ENCODE measurements around the gene SGSM1. TPM values are rescaled to one million over a fixed set of nuclear protein-coding genes. Genes with fewer than 3 reads are reported as not detected.

The SGSM1 gene
- total RNA-seq, 1 donor from 2014 or later, result not detected

DNA sequence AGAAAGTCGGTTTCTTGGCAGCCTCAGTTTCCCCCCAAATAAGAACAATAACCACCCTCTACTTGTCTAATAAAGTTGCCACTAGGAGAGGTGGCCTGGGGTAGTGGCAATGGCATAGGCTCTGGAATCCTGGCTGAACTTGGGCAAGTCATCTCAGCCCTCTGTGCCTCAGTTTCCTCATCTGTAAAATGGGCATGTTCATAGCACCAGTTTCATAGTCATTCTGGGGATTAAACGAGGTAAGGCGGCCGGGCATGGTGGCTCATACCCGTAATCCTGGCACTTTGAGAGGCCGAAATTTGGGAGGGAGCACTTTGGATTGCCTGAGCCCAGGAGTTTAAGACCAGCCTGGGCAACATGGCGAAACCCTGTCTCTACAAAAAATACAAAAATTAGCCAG lies 63.0 kb downstream of the SGSM1 start:
- Mint-ChIP-seq H3K4me1 (ENCODE audit: unreplicated experiment) (no peaks in the 10 kb centered on the region), H3K36me3 (ENCODE audit: unreplicated experiment) (no peaks in the 10 kb centered on the region), H3K27me3 (ENCODE audit: unreplicated experiment) (peaks cover 2% of the 10 kb centered on the region), H3K4me3 (ENCODE audit: unreplicated experiment) (no peak overlapping the region), H3K27ac (ENCODE audit: unreplicated experiment) (no peak overlapping the region), H3K9me3 (ENCODE audit: unreplicated experiment) (no peaks in the 10 kb centered on the region)
- no peak for DNase-seq (ENCODE audit: extremely low spot score, unreplicated experiment)
- TF ChIP-seq, protein P1, sequence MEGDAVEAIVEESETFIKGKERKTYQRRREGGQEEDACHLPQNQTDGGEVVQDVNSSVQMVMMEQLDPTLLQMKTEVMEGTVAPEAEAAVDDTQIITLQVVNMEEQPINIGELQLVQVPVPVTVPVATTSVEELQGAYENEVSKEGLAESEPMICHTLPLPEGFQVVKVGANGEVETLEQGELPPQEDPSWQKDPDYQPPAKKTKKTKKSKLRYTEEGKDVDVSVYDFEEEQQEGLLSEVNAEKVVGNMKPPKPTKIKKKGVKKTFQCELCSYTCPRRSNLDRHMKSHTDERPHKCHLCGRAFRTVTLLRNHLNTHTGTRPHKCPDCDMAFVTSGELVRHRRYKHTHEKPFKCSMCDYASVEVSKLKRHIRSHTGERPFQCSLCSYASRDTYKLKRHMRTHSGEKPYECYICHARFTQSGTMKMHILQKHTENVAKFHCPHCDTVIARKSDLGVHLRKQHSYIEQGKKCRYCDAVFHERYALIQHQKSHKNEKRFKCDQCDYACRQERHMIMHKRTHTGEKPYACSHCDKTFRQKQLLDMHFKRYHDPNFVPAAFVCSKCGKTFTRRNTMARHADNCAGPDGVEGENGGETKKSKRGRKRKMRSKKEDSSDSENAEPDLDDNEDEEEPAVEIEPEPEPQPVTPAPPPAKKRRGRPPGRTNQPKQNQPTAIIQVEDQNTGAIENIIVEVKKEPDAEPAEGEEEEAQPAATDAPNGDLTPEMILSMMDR (IDR thresholded peaks at IDR 0.05), result no peak

DNA sequence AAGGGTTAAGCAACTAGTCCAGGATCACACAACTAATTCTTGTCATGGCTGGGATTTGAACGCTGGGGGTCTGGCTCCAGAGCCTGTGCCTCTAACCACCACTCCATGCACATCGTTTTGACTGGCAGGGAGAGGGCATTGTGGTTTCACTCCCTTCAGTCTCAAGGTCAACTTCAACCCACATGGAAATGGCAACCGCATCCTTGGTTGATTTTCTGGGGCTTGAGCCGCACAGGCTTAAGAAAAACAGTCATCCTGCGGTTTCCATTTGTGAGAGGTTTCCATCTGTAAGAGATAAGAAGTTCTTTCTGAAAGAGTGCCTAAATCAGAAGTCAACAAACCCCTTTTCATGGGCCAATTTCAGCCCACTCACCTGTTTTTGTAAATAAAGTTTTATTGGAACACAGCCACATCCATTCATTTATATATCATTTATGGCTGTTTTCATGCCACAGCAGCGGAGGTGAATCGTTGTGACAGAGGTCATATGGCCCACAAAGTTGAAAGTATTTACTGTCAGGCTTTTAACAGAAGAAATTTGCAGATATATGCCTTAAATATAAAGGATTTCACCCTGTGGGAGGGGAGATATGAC lies 65.7 kb downstream of the SGSM1 start:
- peaks cover 2% of the 10 kb centered on the region for H3K27me3 Mint-ChIP-seq (ENCODE audit: unreplicated experiment)
- no peak overlapping the region for H3K4me3 Mint-ChIP-seq (ENCODE audit: unreplicated experiment)
- H3K27ac Mint-ChIP-seq (ENCODE audit: unreplicated experiment), result no peak overlapping the region
- H3K36me3 Mint-ChIP-seq (ENCODE audit: unreplicated experiment), result no peaks in the 10 kb centered on the region
- no peak for DNase-seq (ENCODE audit: extremely low spot score, unreplicated experiment)
- H3K9me3 Mint-ChIP-seq (ENCODE audit: unreplicated experiment), result no peaks in the 10 kb centered on the region
- no peaks in the 10 kb centered on the region for H3K4me1 Mint-ChIP-seq (ENCODE audit: unreplicated experiment)
- TF ChIP-seq, protein P1 (IDR thresholded peaks at IDR 0.05), result no peak

DNA sequence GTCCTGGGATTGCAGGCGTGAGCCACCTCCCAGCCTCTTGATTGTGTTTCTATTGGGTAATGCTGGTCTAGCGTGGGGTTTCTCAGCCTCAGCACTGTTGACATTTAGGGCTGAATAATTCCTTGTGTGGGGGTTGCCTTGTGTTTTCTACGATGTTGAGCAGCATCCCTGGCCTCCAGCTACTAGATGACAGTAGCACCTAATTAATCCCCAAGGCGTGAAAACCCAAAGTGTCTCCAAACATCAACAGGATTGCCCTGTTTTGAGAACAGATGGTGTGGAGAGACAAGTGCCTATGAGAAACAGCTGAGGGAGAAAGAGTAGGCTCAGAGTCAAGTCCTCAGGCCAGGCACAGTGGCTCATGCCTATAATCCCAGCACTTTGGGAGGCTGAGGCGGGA lies 67.2 kb downstream of the SGSM1 start:
- H3K36me3 Mint-ChIP-seq (ENCODE audit: unreplicated experiment), result no peaks in the 10 kb centered on the region
- H3K4me1 Mint-ChIP-seq (ENCODE audit: unreplicated experiment), result no peaks in the 10 kb centered on the region
- DNase-seq (ENCODE audit: extremely low spot score, unreplicated experiment), result no peak
- H3K4me3 Mint-ChIP-seq (ENCODE audit: unreplicated experiment), result no peak overlapping the region
- peaks cover 2% of the 10 kb centered on the region for H3K27me3 Mint-ChIP-seq (ENCODE audit: unreplicated experiment)
- no peaks in the 10 kb centered on the region for H3K9me3 Mint-ChIP-seq (ENCODE audit: unreplicated experiment)
- H3K27ac Mint-ChIP-seq (ENCODE audit: unreplicated experiment), result no peak overlapping the region
- TF ChIP-seq, protein P1 (IDR thresholded peaks at IDR 0.05), result no peak

DNA sequence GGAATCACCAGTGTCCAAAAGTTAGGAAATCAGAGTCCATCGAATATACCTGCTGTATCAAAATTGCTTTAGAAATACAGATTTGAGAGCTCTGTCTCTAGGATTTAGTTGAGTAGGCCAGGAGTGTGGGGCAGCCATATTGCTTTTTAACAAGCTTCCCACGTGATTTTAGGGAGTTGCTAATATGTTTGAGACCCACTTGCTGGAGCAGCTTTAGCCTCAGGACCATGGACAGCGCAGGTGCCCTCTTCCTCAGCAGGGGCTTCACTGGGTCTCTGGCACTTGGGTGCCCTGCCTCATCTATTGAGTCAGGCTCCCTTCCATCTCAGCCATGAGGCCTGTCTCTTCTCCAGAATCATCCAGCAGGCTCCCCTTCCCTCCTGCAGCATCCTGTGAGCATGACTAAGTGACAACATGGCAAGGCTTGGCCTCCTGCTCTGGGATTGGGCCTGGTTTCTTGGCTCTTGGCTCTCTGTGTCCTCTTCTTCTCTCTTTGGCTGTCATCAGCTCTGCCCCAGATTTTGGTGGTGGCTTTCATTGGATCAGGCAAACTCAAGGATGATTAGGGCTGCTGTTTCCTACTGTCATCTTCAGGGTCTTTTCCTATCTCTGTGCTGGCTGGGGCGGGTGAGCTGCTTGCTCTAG lies 70.0 kb downstream of the SGSM1 start:
- DNase-seq (ENCODE audit: extremely low spot score, unreplicated experiment), result no peak
- TF ChIP-seq, protein P1 (IDR thresholded peaks at IDR 0.05), result no peak
- Mint-ChIP-seq H3K4me1 (ENCODE audit: unreplicated experiment) (no peaks in the 10 kb centered on the region), H3K27ac (ENCODE audit: unreplicated experiment) (no peak overlapping the region), H3K36me3 (ENCODE audit: unreplicated experiment) (no peaks in the 10 kb centered on the region), H3K27me3 (ENCODE audit: unreplicated experiment) (no peaks in the 10 kb centered on the region), H3K4me3 (ENCODE audit: unreplicated experiment) (no peak overlapping the region), H3K9me3 (ENCODE audit: unreplicated experiment) (no peaks in the 10 kb centered on the region)

DNA sequence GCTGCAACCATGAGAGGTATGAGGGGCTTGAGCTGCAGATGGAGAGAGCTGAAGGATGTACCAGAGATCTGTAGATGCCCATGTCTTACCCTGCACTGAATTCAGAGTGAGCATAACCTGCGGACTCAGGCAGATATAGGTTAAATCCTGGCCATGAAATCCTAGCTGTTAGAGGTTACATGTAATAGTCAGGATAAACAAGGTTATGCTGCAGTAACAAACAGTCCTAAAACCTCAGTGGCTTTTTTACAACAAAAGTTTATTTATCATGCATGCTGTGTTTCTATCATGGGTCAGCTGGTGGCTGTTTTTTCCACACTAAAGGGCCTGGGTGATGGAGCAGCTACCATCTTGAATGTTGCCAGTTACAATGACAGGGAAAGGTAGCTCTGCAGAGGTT lies 70.7 kb downstream of the SGSM1 start:
- H3K27me3 Mint-ChIP-seq (ENCODE audit: unreplicated experiment), result no peaks in the 10 kb centered on the region
- H3K36me3 Mint-ChIP-seq (ENCODE audit: unreplicated experiment), result no peaks in the 10 kb centered on the region
- no peak overlapping the region for H3K4me3 Mint-ChIP-seq (ENCODE audit: unreplicated experiment)
- TF ChIP-seq, protein P1 (IDR thresholded peaks at IDR 0.05), result no peak
- H3K4me1 Mint-ChIP-seq (ENCODE audit: unreplicated experiment), result no peaks in the 10 kb centered on the region
- H3K27ac Mint-ChIP-seq (ENCODE audit: unreplicated experiment), result no peak overlapping the region
- DNase-seq (ENCODE audit: extremely low spot score, unreplicated experiment), result no peak
- no peaks in the 10 kb centered on the region for H3K9me3 Mint-ChIP-seq (ENCODE audit: unreplicated experiment)
